ENCODE data around the gene TMEM179. TPM values are rescaled to one million over a fixed set of nuclear protein-coding genes. Genes with fewer than 3 reads are reported as not detected.

TMEM179 gene
- total RNA-seq, 4 donors from 2014 or later: not detected

DNA sequence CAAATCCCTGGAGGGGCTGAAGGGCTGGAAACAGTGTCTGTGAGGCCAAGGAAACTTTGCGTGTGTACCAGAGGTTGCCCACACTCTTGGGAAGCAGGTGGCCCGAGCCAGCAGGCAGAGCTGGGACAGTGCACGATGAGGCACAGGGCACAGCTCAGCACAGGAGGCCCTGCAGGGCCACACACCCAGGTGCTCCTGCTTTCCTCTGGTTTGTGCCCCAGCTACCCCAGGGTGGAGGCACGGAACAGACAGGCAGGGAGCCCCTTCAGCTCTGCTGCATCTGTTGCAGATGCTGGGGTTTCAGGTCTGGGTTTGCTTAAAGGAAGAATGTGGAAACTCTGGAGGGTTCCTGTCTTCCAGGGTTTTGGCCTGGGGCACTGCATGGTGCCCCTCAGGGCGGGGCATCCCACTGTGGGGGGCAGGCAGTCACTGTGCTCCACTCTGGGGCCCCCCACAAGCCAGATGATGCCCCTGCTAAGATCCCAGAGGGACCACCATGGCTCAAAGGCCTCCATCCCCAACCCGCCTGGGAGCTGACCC is 8.6 kb downstream of the TMEM179 start:
- in situ Hi-C loops (cut with MboI; ENCODE audit: low sequenced_read_pairs in 4 of 4) (no loop called here), intact Hi-C loops (cut with DNase I; ENCODE audit: low total_unique reads) (no loop called here)
- no peak for TF ChIP-seq POLR2A (IDR thresholded peaks at IDR 0.05)
- TF ChIP-seq, protein P1, sequence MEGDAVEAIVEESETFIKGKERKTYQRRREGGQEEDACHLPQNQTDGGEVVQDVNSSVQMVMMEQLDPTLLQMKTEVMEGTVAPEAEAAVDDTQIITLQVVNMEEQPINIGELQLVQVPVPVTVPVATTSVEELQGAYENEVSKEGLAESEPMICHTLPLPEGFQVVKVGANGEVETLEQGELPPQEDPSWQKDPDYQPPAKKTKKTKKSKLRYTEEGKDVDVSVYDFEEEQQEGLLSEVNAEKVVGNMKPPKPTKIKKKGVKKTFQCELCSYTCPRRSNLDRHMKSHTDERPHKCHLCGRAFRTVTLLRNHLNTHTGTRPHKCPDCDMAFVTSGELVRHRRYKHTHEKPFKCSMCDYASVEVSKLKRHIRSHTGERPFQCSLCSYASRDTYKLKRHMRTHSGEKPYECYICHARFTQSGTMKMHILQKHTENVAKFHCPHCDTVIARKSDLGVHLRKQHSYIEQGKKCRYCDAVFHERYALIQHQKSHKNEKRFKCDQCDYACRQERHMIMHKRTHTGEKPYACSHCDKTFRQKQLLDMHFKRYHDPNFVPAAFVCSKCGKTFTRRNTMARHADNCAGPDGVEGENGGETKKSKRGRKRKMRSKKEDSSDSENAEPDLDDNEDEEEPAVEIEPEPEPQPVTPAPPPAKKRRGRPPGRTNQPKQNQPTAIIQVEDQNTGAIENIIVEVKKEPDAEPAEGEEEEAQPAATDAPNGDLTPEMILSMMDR (IDR thresholded peaks at IDR 0.05 in 4 of 5, conservative IDR thresholded peaks at IDR 0.05 in 1 of 5): no peak
- ATAC-seq (no peak), DNase-seq (no peak)
- no peak overlapping the region for H3K4me3 ChIP-seq
- no peak overlapping the region for H3K27ac ChIP-seq
- H3K36me3 ChIP-seq: no peaks in the 10 kb centered on the region
- H3K4me1 ChIP-seq: no peaks in the 10 kb centered on the region
- peaks cover 17 to 36% (median 25%) of the 10 kb centered on the region in 3 donors for H3K27me3 ChIP-seq
- no peaks in the 10 kb centered on the region for H3K9me3 ChIP-seq

DNA sequence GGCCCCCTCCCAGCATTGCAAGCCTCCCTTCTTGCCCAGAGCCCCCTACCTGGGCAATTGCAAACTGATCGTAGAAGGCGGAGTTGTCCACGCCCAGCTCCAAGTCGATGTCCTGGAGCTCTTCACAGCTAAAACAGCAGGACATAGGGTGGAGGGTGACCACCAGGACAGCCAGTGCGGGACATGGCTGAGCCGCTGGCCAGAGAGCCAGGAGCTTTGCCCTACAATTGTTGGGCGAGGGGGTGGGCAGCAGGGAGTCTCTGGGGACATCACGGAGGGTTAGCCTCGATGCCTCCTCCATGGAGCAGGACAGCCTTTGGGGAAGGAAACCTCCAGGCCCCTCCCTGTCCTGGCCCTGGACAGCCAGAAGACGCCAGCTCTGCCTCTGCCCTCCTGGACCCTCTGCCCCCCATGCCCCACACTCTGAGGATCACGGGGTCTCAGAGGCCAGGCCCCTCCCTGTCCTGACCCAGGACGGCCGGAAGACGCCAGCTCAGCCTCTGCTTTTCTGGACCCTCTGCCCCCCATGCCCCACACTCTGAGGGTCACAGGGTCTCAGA is 9.4 kb downstream of the TMEM179 start:
- in situ Hi-C loops (cut with MboI; ENCODE audit: low sequenced_read_pairs in 4 of 4): no loop called here

DNA sequence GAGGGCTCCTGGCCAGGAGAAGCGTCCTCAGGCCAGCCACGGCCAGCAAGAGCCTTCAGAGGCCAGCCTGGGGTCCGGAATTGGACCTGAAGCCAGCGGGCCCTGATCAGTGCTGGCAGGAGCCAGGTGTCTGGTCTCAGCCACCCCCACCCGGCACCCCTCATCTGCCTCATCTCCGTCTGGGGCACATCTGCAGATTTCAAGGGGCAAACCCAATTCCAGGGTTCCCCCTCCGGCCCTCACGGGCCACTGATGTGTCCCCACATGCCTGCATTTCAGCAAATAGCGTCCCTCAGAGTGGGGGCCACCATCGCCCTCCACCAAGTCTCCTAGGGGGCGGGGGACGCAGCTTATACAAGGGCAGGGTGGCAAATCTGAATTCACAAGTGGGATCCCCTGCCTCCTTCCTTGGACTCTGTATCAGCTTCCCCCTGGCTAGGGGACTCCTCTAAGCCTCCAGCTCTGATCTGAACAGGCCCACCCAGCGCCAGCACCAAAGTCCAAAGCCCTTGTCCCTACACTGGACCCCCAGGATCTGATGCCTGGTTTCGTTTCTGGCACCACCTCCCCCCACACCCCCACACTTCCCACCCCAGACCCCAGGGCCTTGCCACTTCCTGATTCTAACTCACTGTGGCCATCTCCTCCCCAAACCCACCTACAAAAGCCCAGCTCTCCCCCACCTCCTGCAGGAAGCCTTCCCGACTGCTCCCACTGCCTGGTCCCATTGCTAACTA is 10.1 kb downstream of the TMEM179 start:
- Histone ChIP-seq H3K27me3 (peaks cover 6 to 21% (median 14%) of the 10 kb centered on the region in 3 donors), H3K27ac (no peak overlapping the region), H3K4me3 (no peak overlapping the region), H3K36me3 (no peaks in the 10 kb centered on the region), H3K9me3 (no peaks in the 10 kb centered on the region), H3K4me1 (no peaks in the 10 kb centered on the region)
- intact Hi-C loops (cut with DNase I; ENCODE audit: low total_unique reads): no loop called here
- no peak for TF ChIP-seq POLR2A (IDR thresholded peaks at IDR 0.05)
- TF ChIP-seq, protein P1 (IDR thresholded peaks at IDR 0.05 in 4 of 5, conservative IDR thresholded peaks at IDR 0.05 in 1 of 5): no peak
- no peak for ATAC-seq
- DNase-seq: no peak
- in situ Hi-C loops (cut with MboI; ENCODE audit: low sequenced_read_pairs in 4 of 4): no loop called here

More for the DNA sequence above, 9.4 kb downstream of the TMEM179 start:
- H3K4me1 ChIP-seq: no peaks in the 10 kb centered on the region
- no peaks in the 10 kb centered on the region for H3K9me3 ChIP-seq
- intact Hi-C loops (cut with DNase I; ENCODE audit: low total_unique reads): no loop called here
- DNase-seq (no peak), ATAC-seq (no peak)
- H3K4me3 ChIP-seq: no peak overlapping the region
- peaks cover 12 to 28% (median 21%) of the 10 kb centered on the region in 3 donors for H3K27me3 ChIP-seq
- no peak for TF ChIP-seq POLR2A (IDR thresholded peaks at IDR 0.05)
- H3K36me3 ChIP-seq: no peaks in the 10 kb centered on the region
- H3K27ac ChIP-seq: no peak overlapping the region

DNA sequence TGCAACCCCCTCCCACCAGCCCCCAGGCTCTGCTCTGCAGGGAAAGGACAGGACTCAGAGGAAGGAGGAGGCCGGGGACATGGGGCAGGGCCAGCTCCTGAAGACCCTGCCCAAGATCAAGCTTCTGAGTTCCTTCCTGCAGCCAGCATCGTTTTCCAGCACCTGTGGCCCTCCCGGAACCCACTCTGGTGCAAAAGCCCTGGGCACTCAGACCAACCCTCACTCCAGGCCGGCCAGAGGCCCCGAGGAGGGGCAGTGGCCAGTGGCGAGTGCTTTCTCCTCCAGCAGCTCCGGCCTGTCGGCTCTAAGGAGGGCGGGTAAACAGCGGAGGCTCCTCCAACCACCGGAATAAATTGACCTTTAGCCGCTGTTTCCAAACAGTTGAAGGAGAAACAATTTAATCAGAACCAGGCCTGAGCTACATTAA is 10.8 kb downstream of the TMEM179 start:
- in situ Hi-C loops (cut with MboI; ENCODE audit: low sequenced_read_pairs in 4 of 4): no loop called here
- Histone ChIP-seq H3K4me1 (no peaks in the 10 kb centered on the region), H3K9me3 (no peaks in the 10 kb centered on the region), H3K36me3 (no peaks in the 10 kb centered on the region), H3K4me3 (no peak overlapping the region), H3K27ac (no peak overlapping the region), H3K27me3 (peaks cover 0 to 13% (median 12%) of the 10 kb centered on the region in 3 donors)
- intact Hi-C loops (cut with DNase I; ENCODE audit: low total_unique reads): no loop called here
- no peak for TF ChIP-seq POLR2A (IDR thresholded peaks at IDR 0.05)
- TF ChIP-seq, protein P1 (IDR thresholded peaks at IDR 0.05 in 4 of 5, conservative IDR thresholded peaks at IDR 0.05 in 1 of 5): no peak
- DNase-seq: no peak
- ATAC-seq: no peak

DNA sequence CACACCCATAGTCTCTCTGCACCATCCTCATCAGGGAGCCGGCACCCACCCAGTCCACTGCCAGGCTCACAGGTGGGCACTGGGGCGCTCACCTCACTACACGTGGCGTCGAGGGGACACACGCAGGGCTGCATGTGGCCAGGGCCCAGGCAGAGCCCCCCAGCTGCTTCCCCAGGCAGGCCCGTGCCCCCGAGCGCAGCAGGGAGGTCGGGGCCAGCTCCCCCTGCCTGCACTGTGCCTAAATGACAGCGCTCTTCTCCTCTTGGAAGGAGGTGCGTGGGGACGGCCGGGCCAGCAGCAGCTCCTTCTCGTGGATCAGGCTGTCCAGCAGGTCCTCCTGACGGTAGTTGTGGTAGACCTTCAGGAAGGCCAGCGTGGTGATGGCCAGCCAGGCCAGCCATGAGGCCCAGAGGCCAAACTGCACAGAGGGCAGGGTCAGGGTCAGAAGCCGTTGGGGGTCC is 11.3 kb downstream of the TMEM179 start:
- intact Hi-C loops (cut with DNase I; ENCODE audit: low total_unique reads) (no loop called here), in situ Hi-C loops (cut with MboI; ENCODE audit: low sequenced_read_pairs in 4 of 4) (no loop called here)
- no peak for ATAC-seq
- Histone ChIP-seq H3K4me3 (no peak overlapping the region), H3K4me1 (no peaks in the 10 kb centered on the region), H3K36me3 (no peaks in the 10 kb centered on the region), H3K27ac (no peak overlapping the region), H3K9me3 (no peaks in the 10 kb centered on the region), H3K27me3 (peaks cover 0 to 12% (median 8%) of the 10 kb centered on the region in 3 donors)
- no peak for DNase-seq
- TF ChIP-seq, protein P1 (IDR thresholded peaks at IDR 0.05 in 4 of 5, conservative IDR thresholded peaks at IDR 0.05 in 1 of 5): no peak
- no peak for TF ChIP-seq POLR2A (IDR thresholded peaks at IDR 0.05)
